Measurements from ENCODE around the gene TMEM63C. TPM values are rescaled to one million over a fixed set of nuclear protein-coding genes. Genes with fewer than 3 reads are reported as not detected.

The TMEM63C gene
- total RNA-seq, 2 experiments from 2014 or later, result 0.79 to 6.6 TPM

DNA sequence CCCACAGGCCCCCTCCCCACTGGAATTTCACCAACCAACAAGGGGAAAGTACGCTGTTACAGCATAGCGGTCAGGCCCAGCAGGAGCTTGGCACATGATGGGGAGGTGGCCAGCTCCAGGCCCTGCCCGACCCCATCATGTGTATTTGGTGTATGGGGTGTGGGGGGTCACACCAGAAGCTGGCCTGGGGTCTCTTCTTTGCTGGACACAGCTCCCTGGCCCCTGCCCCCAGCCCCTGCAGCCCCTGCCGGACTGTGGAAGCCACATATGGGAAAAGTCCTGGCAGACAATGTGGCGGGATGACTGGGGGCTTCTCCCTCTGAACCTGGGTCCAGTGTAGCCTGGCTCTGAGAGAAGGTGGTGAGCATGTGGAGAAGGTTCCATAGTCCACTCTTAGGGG lies 77.0 kb downstream of the TMEM63C start:
- Histone ChIP-seq H3K9me2 (ENCODE audit: insufficient read depth, low read length) (no peaks in the 10 kb centered on the region), H3K4me3 (ENCODE audit: low read depth, low read length, poor library complexity, severe bottlenecking) (no peak overlapping the region), H2AFZ (ENCODE audit: low read length) (no peak overlapping the region), H4K20me1 (ENCODE audit: insufficient read depth, low read length) (no peaks in the 10 kb centered on the region), H3K9me3 (ENCODE audit: low read length) (no peaks in the 10 kb centered on the region), H3K79me2 (ENCODE audit: insufficient read depth, low read depth, low read length) (no peaks in the 10 kb centered on the region), H3K4me1 (ENCODE audit: insufficient read depth, low read length, poor library complexity, severe bottlenecking) (no peaks in the 10 kb centered on the region), H3K27ac (ENCODE audit: low read depth, low read length, poor library complexity, severe bottlenecking) (no peak overlapping the region), H3K4me2 (ENCODE audit: low read length) (no peak overlapping the region), H3K36me3 (ENCODE audit: insufficient read depth, low read length) (no peaks in the 10 kb centered on the region)
- POLR2A ChIA-PET, result no interaction called here
- CTCF ChIA-PET (ENCODE audit: unreplicated experiment), result no interaction called here
- intact Hi-C loops (cut with micrococcal nuclease; ENCODE audit: unreplicated experiment), result no loop called here
- no peak for DNase-seq (ENCODE audit: low spot score)
- TF ChIP-seq, protein P1, sequence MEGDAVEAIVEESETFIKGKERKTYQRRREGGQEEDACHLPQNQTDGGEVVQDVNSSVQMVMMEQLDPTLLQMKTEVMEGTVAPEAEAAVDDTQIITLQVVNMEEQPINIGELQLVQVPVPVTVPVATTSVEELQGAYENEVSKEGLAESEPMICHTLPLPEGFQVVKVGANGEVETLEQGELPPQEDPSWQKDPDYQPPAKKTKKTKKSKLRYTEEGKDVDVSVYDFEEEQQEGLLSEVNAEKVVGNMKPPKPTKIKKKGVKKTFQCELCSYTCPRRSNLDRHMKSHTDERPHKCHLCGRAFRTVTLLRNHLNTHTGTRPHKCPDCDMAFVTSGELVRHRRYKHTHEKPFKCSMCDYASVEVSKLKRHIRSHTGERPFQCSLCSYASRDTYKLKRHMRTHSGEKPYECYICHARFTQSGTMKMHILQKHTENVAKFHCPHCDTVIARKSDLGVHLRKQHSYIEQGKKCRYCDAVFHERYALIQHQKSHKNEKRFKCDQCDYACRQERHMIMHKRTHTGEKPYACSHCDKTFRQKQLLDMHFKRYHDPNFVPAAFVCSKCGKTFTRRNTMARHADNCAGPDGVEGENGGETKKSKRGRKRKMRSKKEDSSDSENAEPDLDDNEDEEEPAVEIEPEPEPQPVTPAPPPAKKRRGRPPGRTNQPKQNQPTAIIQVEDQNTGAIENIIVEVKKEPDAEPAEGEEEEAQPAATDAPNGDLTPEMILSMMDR (conservative IDR thresholded peaks at IDR 0.05; ENCODE audit: low read length), result no peak
- no peak for TF ChIP-seq EZH2phosphoT487 (IDR thresholded peaks at IDR 0.05; ENCODE audit: borderline replicate concordance, low read depth, low read length)
- no TSS peak for BruUV-seq (replicated peaks)

DNA sequence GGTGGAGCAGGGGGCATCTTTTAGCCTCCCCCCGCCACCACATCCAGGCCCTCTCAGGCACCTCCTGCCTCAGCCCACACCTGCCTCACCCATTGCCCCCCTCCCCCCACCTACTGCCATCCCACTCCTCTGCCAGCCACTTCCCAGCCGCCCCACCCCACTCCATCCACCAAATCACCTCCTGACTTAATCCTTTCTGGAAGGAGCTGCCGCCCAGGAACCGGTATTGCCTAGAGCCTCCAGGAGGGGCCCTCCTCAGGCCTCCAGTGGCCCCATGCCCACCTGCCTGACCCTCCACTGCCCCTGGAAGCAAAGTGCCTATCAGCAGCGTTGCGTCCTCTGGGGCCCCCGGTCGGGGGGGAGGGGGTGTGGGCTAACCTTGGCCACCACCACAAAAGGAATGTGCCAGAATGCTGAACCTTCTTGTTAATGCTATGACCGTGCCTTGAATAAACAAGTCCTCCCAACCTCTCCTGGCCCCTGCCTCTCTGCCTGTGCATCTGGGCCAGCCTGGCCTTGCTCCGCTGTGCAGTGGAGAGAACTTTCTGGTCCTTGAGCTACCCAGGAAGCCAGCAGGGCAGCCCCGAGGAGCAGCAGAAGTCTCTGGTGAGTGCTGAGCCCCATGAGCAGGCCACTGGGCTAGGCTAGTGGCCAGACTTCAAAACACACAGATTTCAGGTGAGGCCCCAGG lies 77.6 kb downstream of the TMEM63C start:
- Histone ChIP-seq H3K4me2 (ENCODE audit: low read length) (no peak overlapping the region), H3K9me3 (ENCODE audit: low read length) (no peaks in the 10 kb centered on the region), H3K27ac (ENCODE audit: low read depth, low read length, poor library complexity, severe bottlenecking) (no peak overlapping the region), H3K9me2 (ENCODE audit: insufficient read depth, low read length) (no peaks in the 10 kb centered on the region), H2AFZ (ENCODE audit: low read length) (no peak overlapping the region), H3K79me2 (ENCODE audit: insufficient read depth, low read depth, low read length) (no peaks in the 10 kb centered on the region), H4K20me1 (ENCODE audit: insufficient read depth, low read length) (no peaks in the 10 kb centered on the region), H3K4me1 (ENCODE audit: insufficient read depth, low read length, poor library complexity, severe bottlenecking) (no peaks in the 10 kb centered on the region), H3K36me3 (ENCODE audit: insufficient read depth, low read length) (no peaks in the 10 kb centered on the region), H3K4me3 (ENCODE audit: low read depth, low read length, poor library complexity, severe bottlenecking) (no peak overlapping the region)
- CTCF ChIA-PET (ENCODE audit: unreplicated experiment), result no interaction called here
- no peak for TF ChIP-seq EZH2phosphoT487 (IDR thresholded peaks at IDR 0.05; ENCODE audit: borderline replicate concordance, low read depth, low read length)
- TF ChIP-seq, protein P1 (conservative IDR thresholded peaks at IDR 0.05; ENCODE audit: low read length), result no peak
- no peak for DNase-seq (ENCODE audit: low spot score)
- no TSS peak for BruUV-seq (replicated peaks)
- POLR2A ChIA-PET, result no interaction called here
- intact Hi-C loops (cut with micrococcal nuclease; ENCODE audit: unreplicated experiment), result no loop called here

DNA sequence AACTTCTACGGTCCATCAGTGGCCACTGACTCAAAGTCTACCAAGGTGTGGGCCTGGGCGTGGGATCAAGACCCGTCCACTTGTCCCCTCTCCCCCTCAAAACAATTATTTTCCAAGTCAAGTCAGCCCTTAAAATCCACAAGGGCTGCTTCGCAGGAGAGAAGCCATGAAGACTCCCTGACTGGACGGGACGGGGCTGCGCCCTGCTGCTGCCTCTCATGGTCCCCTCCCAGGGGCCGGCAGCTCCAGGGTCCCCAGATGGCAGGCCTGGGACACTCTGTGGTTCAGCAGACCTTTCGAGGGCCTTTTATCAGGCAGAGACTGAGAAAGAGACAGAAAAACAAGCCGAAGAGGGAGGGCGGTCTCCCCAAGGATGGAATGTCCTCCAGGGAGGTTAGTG lies 78.6 kb downstream of the TMEM63C start:
- H2AFZ ChIP-seq (ENCODE audit: low read length), result no peak overlapping the region
- CTCF ChIA-PET (ENCODE audit: unreplicated experiment), result no interaction called here
- H3K4me1 ChIP-seq (ENCODE audit: insufficient read depth, low read length, poor library complexity, severe bottlenecking), result no peaks in the 10 kb centered on the region
- H3K4me2 ChIP-seq (ENCODE audit: low read length), result no peak overlapping the region
- DNase-seq (ENCODE audit: low spot score), result no peak
- intact Hi-C loops (cut with micrococcal nuclease; ENCODE audit: unreplicated experiment), result no loop called here
- no peak overlapping the region for H3K27ac ChIP-seq (ENCODE audit: low read depth, low read length, poor library complexity, severe bottlenecking)
- no peaks in the 10 kb centered on the region for H3K9me3 ChIP-seq (ENCODE audit: low read length)
- H3K36me3 ChIP-seq (ENCODE audit: insufficient read depth, low read length), result no peaks in the 10 kb centered on the region
- TF ChIP-seq, protein P1 (conservative IDR thresholded peaks at IDR 0.05; ENCODE audit: low read length), result no peak
- no peak for TF ChIP-seq EZH2phosphoT487 (IDR thresholded peaks at IDR 0.05; ENCODE audit: borderline replicate concordance, low read depth, low read length)
- H4K20me1 ChIP-seq (ENCODE audit: insufficient read depth, low read length), result no peaks in the 10 kb centered on the region
- POLR2A ChIA-PET, result no interaction called here
- BruUV-seq (replicated peaks), result no TSS peak
- H3K4me3 ChIP-seq (ENCODE audit: low read depth, low read length, poor library complexity, severe bottlenecking), result no peak overlapping the region
- H3K9me2 ChIP-seq (ENCODE audit: insufficient read depth, low read length), result no peaks in the 10 kb centered on the region
- no peaks in the 10 kb centered on the region for H3K79me2 ChIP-seq (ENCODE audit: insufficient read depth, low read depth, low read length)

Data from OCI-LY7 (cell line).